ENCODE data around the gene STK39. TPM values are rescaled to one million over a fixed set of nuclear protein-coding genes. Genes with fewer than 3 reads are reported as not detected.
A peak's percentile ranks its signal among the peaks of the same experiment; 100 is the strongest.

Gene STK39
- total and polyA plus RNA-seq, 9 of the 15 experiments (the other 6 are each of a cell fraction or from before 2014, with no cell fraction given), result 0.19 to 0.76 (median 0.51) TPM

- no peak for TF ChIP-seq CTCFL (IDR thresholded peaks at IDR 0.05; ENCODE audit: borderline replicate concordance, insufficient read depth, low read depth, low read length, poor library complexity, severe bottlenecking)
- no peak for TF ChIP-seq SAP30 (IDR thresholded peaks at IDR 0.05; ENCODE audit: borderline replicate concordance, insufficient read depth, low read depth, low read length, poor library complexity, severe bottlenecking)
- TF ChIP-seq C11orf30 (IDR thresholded peaks at IDR 0.05; ENCODE audit: low read depth), result no peak
- peak; percentile 23; the same call in 1 of the 2 replicates for TF ChIP-seq NBN (IDR thresholded peaks at IDR 0.05; ENCODE audit: low read depth)
- no peak for TF ChIP-seq GTF3C2 (IDR thresholded peaks at IDR 0.05; ENCODE audit: borderline replicate concordance, extremely low read depth, insufficient read length)
- TF ChIP-seq HIVEP1 (CRISPR knock-in tag; IDR thresholded peaks at IDR 0.05), result no peak
- no peak for TF ChIP-seq MGA (IDR thresholded peaks at IDR 0.05)
- peak; percentile 88 for TF ChIP-seq ZBED1 (IDR thresholded peaks at IDR 0.05)
Measured at GRCh38 chr2:167940734-167941507, 306.5 kb downstream of the STK39 start (continued).

All from K562 (cell line).